GM12874 (cell line): ENCODE results near the gene UBB.

ENCODE experiments used
- CTCF ChIP-seq: IDR thresholded peaks from 2 replicates; pipeline ENCODE4 v1.5.1; 2011; ENCODE audit warnings: low read depth, mild to moderate bottlenecking, control low read depth, low read length, moderate library complexity; ENCODE audit not compliant: insufficient read depth

The UBB gene

DNA sequence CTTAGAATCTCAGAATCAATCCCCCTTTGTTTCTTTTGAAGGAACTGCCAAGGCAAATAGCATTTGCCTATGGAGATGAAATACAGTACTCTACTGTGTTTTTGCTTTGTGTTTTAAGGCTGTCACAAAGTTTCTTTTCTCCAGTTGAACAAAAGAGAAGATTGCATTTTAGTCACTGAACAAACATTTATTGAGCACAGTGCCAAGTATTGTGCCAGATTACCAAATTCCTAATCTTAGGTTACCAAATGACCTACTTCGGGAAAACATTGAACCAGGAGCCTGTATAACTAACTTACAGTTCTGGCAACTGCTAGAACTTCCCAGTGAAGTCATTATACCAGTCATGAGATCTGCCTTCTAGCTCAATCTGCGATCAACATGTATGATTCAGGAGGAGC is 3.0 kb upstream of the UBB start:
- TF ChIP-seq CTCF, result no peak

GRCh38 chr17:16378636-16379282 is 2.1 kb upstream of the UBB start:
- TF ChIP-seq CTCF, result no peak

- TF ChIP-seq CTCF, result no peak
Measured at GRCh38 chr17:16379654-16380053, 1.2 kb upstream of the UBB start.

DNA sequence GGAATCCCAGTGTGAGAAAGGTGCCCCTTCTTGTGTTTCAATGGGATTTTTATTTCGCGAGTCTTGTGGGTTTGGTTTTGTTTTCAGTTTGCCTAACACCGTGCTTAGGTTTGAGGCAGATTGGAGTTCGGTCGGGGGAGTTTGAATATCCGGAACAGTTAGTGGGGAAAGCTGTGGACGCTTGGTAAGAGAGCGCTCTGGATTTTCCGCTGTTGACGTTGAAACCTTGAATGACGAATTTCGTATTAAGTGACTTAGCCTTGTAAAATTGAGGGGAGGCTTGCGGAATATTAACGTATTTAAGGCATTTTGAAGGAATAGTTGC is 567 bp downstream of the UBB start:
- no peak for TF ChIP-seq CTCF

- no peak for TF ChIP-seq CTCF
Measured at GRCh38 chr17:16383216-16383615, 2.3 kb downstream of the UBB start.

DNA sequence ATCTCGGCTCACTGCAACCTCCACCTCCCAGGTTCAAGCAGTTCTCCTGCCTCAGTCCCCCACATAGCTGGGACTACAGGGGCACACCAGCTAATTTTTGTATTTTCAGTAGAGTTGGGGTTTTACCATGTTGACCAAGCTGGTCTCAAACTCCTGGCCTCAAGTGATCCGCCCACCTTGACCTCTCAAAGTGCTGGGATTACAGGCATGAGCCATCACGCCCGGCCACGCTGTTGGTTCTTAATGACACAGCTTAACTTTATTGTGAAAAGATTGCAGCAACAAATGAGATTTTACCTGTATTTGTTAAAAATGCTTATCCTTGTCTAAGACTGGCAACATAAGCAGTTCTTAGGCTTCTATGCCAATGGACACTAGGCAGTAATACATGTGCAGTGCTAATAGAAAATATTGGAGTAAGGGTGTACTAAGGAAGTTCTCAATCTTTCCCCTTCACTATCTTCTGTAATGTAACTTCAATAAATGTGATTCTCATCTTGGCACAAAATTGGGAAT is 2.9 kb downstream of the UBB start:
- TF ChIP-seq CTCF, result no peak

GRCh38 chr17:16384557-16384956 is 3.7 kb downstream of the UBB start:
- no peak for TF ChIP-seq CTCF

GRCh38 chr17:16391451-16391850 is 10.6 kb downstream of the UBB start:
- TF ChIP-seq CTCF, result no peak
